Upper lobe of right lung (tissue), 1 donor: ENCODE data around the gene GNA15. TPM values are rescaled to one million over a fixed set of nuclear protein-coding genes. Genes with fewer than 3 reads are reported as not detected.

Experiments
- ATAC-seq: fragments of 200-7000 bp; cut with Tn5 transposase; one replicate; pipeline ENCODE4 v1.9.1; 2020; ENCODE audit warnings: mild to moderate bottlenecking, moderate library complexity
- DNase-seq: peaks from one replicate; pipeline ENCODE4 v3.0.0-alpha.2; 2020
- H3K27ac ChIP-seq: fragments of 200-600 bp; one replicate; pipeline ENCODE4 v1.8.0; 2022
- H3K27me3 ChIP-seq: fragments of 200-600 bp; one replicate; pipeline ENCODE4 v1.8.0; 2022; ENCODE audit warnings: mild to moderate bottlenecking
- H3K36me3 ChIP-seq: fragments of 200-600 bp; one replicate; pipeline ENCODE4 v1.8.0; 2022
- H3K4me1 ChIP-seq: fragments of 200-600 bp; one replicate; pipeline ENCODE4 v1.8.0; 2022
- H3K4me3 ChIP-seq: fragments of 200-600 bp; one replicate; pipeline ENCODE4 v1.8.0; 2022; ENCODE audit warnings: mild to moderate bottlenecking
- H3K9me3 ChIP-seq: fragments of 200-600 bp; one replicate; pipeline ENCODE4 v1.8.0; 2022
- CTCF ChIP-seq: fragments of 200-600 bp; IDR thresholded peaks from one replicate; pipeline ENCODE4 v1.8.0; 2022; ENCODE audit warnings: antibody characterized with exemption
- intact Hi-C: fragments of 100-400 bp; cut with DNase I; formaldehyde crosslinking; loops from one replicate; pipeline ENCODE4 v1.11.0; 2022
- total RNA-seq: library from RNA; stranded (reverse); fragmentation: NEBNext Ultra II Directional; extraction: Animal tissue kit (Norgen Biotek cat#: 25700); gene quantifications from one replicate; pipeline ENCODE4 v1.2.1, GENCODE V29; 2021
- donor health status: DM: no; HTN: yes; CAD: no; lungs with severe emphysema.

Gene GNA15
- total RNA-seq, 1 donor from 2014 or later: 18.6 TPM

GRCh38 chr19:3099347-3100145, 36.3 kb upstream of the GNA15 start:
- Histone ChIP-seq H3K36me3 (no peaks in the 10 kb centered on the region), H3K9me3 (no peaks in the 10 kb centered on the region), H3K4me1 (peaks cover 64% of the 10 kb centered on the region), H3K27ac (peak overlapping the region; percentile 84), H3K4me3 (peak overlapping the region; percentile 69), H3K27me3 (no peaks in the 10 kb centered on the region)
- TF ChIP-seq CTCF: no peak
- intact Hi-C loops: no loop called here
- ATAC-seq (no peak), DNase-seq (no peak)

GRCh38 chr19:3100331-3100730, 35.5 kb upstream of the GNA15 start:
- ATAC-seq (no peak), DNase-seq (no peak)
- no peaks in the 10 kb centered on the region for H3K9me3 ChIP-seq
- peaks cover 66% of the 10 kb centered on the region for H3K4me1 ChIP-seq
- intact Hi-C loops: no loop called here
- H3K27ac ChIP-seq: peak overlapping the region; percentile 36
- H3K27me3 ChIP-seq: no peaks in the 10 kb centered on the region
- H3K4me3 ChIP-seq: no peak overlapping the region
- no peaks in the 10 kb centered on the region for H3K36me3 ChIP-seq
- TF ChIP-seq CTCF: no peak

- H3K4me3 ChIP-seq: no peak overlapping the region
- no peaks in the 10 kb centered on the region for H3K9me3 ChIP-seq
- TF ChIP-seq CTCF: no peak
- no peak for ATAC-seq
- no peaks in the 10 kb centered on the region for H3K27me3 ChIP-seq
- H3K27ac ChIP-seq: peak overlapping the region; percentile 36
- no peak for DNase-seq
- intact Hi-C loops: no loop called here
- H3K36me3 ChIP-seq: no peaks in the 10 kb centered on the region
- peaks cover 62% of the 10 kb centered on the region for H3K4me1 ChIP-seq
Measured at GRCh38 chr19:3100747-3101730, 34.8 kb upstream of the GNA15 start.

- H3K4me1 ChIP-seq: peaks cover 50% of the 10 kb centered on the region
- H3K4me3 ChIP-seq: no peak overlapping the region
- H3K36me3 ChIP-seq: no peaks in the 10 kb centered on the region
- no peak for TF ChIP-seq CTCF
- no peaks in the 10 kb centered on the region for H3K9me3 ChIP-seq
- intact Hi-C loops: no loop called here
- peak; percentile 60 for DNase-seq
- H3K27ac ChIP-seq: no peak overlapping the region
- H3K27me3 ChIP-seq: no peaks in the 10 kb centered on the region
- no peak for ATAC-seq
Measured at GRCh38 chr19:3102239-3103140, 33.3 kb upstream of the GNA15 start.

GRCh38 chr19:3104708-3104983, 31.2 kb upstream of the GNA15 start:
- ATAC-seq: no peak
- H3K4me1 ChIP-seq: peaks cover 28% of the 10 kb centered on the region
- TF ChIP-seq CTCF: no peak
- no peaks in the 10 kb centered on the region for H3K9me3 ChIP-seq
- H3K36me3 ChIP-seq: no peaks in the 10 kb centered on the region
- DNase-seq: no peak
- intact Hi-C loops: no loop called here
- H3K27ac ChIP-seq: no peak overlapping the region
- no peaks in the 10 kb centered on the region for H3K27me3 ChIP-seq
- H3K4me3 ChIP-seq: no peak overlapping the region
